ENCODE data around the gene IL6. TPM values are rescaled to one million over a fixed set of nuclear protein-coding genes. Genes with fewer than 3 reads are reported as not detected.
"Not testable (repeated sequence)": the region's sequence is repeated elsewhere in the genome, so short reads cannot be mapped to it uniquely, and the experiment has no call there.

The IL6 gene
- total and polyA plus RNA-seq, 10 of the 15 experiments (the other 5 are each of a cell fraction or from before 2014, with no cell fraction given): not detected

DNA sequence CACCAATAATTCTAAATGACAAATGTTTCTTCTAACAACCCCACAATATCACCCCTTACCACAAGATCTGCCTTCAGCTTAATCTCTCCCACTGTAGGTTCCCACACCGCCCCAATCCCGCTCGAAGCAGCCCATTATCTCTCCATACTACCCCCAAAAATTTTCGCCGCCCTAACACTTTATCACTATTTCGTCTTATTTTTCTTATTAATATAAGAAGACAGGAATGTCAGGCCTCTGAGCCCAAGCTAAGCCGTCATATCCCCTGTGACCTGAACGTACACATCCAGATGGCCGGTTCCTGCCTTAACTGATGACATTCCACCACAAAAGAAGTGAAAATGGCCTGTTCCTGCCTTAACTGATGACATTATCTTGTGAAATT is 18.3 kb upstream of the IL6 start:
- CTCF ChIA-PET: interaction anchor here (1.7 kb wide), 1 partner anchor 148 kb away, joined by 5 read pairs; no protein-coding TSS in a partner anchor
- DNase-seq (ENCODE audit: low read depth, low spot score); H3K9me3 ChIP-seq (replicated peaks; ENCODE audit: control insufficient read depth, insufficient read depth, low read length); H4K20me1 ChIP-seq (ENCODE audit: control insufficient read depth, insufficient read depth); H3K4me2 ChIP-seq (ENCODE audit: control insufficient read depth, insufficient read depth); H3K4me1 ChIP-seq (ENCODE audit: control insufficient read depth, insufficient read depth, low read length); FAIRE-seq; intact Hi-C loops (cut with micrococcal nuclease; ENCODE audit: unreplicated experiment); H3K27ac ChIP-seq (ENCODE audit: control insufficient read depth, insufficient read depth); H2AFZ ChIP-seq (ENCODE audit: control insufficient read depth, low read depth, low read length); H3K79me2 ChIP-seq (ENCODE audit: control insufficient read depth, insufficient read depth, low read length); H3K9ac ChIP-seq (ENCODE audit: control insufficient read depth, insufficient read depth, low read length); BruUV-seq (replicated peaks); H3K36me3 ChIP-seq (ENCODE audit: control insufficient read depth in 2 of 2, insufficient read depth in 2 of 2, low read length in 1 of 2); H3K27me3 ChIP-seq (replicated peaks in 1 of 2; ENCODE audit: control insufficient read depth in 2 of 2, insufficient read depth in 2 of 2, low read length in 1 of 2); SMC1A ChIA-PET (ENCODE audit: uncharacterized antibody, unreplicated experiment); POLR2A ChIA-PET; RAD21 ChIA-PET (ENCODE audit: unreplicated experiment); in situ Hi-C loops (cut with MboI); H3K4me3 ChIP-seq; ATAC-seq: not testable (repeated sequence)
- WGBS (ENCODE audit: insufficient coverage, insufficient replicate concordance, low lambda C conversion rate, missing lambda C conversion rate): 49% methylated on average over 9 of the region's 9 CpGs

DNA sequence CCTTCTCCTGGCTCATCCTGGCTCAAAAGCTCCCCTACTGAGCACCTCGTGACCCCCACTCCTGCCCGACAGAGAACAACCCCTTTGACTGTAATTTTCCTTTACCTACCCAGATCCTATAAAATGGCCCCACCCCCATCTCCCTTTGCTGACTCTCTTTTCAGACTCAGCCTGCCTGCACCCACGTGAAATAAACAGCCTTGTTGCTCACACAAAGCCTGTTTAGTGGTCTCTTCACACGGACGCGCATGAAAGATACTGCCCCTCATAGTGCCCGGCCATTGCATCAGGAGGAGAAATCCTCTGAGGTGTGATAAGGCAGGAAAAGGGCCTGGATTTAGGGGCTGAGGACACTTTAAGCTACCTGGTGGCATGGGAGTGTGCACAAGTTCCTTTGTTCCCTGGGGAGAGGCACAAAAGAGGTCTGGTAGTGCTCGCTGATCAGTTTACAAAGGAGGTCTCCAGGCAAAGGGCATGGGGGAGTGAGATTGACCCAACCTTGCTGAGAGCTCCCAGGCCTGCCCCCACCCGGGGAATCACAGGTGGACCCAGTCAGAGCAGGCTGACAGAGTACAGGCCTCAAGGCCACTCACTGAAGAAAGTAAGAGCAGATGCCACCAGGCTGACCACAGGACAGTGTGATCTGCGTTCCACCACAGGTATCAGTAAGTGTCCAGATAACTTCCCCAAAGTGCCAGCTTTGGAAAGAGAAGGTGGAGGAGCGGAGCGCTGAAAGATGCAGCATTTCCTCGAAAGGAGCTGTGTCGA is 17.8 kb upstream of the IL6 start:
- SMC1A ChIA-PET (ENCODE audit: uncharacterized antibody, unreplicated experiment); BruUV-seq (replicated peaks); POLR2A ChIA-PET; H3K4me2 ChIP-seq (ENCODE audit: control insufficient read depth, insufficient read depth); H3K79me2 ChIP-seq (ENCODE audit: control insufficient read depth, insufficient read depth, low read length); H3K27ac ChIP-seq (ENCODE audit: control insufficient read depth, insufficient read depth); H3K9me3 ChIP-seq (replicated peaks; ENCODE audit: control insufficient read depth, insufficient read depth, low read length); DNase-seq (ENCODE audit: low read depth, low spot score); H3K36me3 ChIP-seq (ENCODE audit: control insufficient read depth in 2 of 2, insufficient read depth in 2 of 2, low read length in 1 of 2); intact Hi-C loops (cut with micrococcal nuclease; ENCODE audit: unreplicated experiment); H3K4me1 ChIP-seq (ENCODE audit: control insufficient read depth, insufficient read depth, low read length); in situ Hi-C loops (cut with MboI); RAD21 ChIA-PET (ENCODE audit: unreplicated experiment); FAIRE-seq; H3K4me3 ChIP-seq; H3K9ac ChIP-seq (ENCODE audit: control insufficient read depth, insufficient read depth, low read length); H3K27me3 ChIP-seq (replicated peaks in 1 of 2; ENCODE audit: control insufficient read depth in 2 of 2, insufficient read depth in 2 of 2, low read length in 1 of 2); H4K20me1 ChIP-seq (ENCODE audit: control insufficient read depth, insufficient read depth); ATAC-seq; H2AFZ ChIP-seq (ENCODE audit: control insufficient read depth, low read depth, low read length): not testable (repeated sequence)
- CTCF ChIA-PET: interaction anchor here (1.7 kb wide), 1 partner anchor 149 kb away, joined by 5 read pairs; no protein-coding TSS in a partner anchor
- 55% methylated on average over 12 of the region's 14 CpGs for WGBS (ENCODE audit: insufficient coverage, insufficient replicate concordance, low lambda C conversion rate, missing lambda C conversion rate)
